Ishikawa (cell line): Measurements from ENCODE around the gene DNAJB11.

Experiments used
- CEBPB ChIP-seq: IDR thresholded peaks from 2 replicates; pipeline ENCODE4 v1.6.1; 2012
- CREB1 ChIP-seq: IDR thresholded peaks from 2 replicates; pipeline ENCODE4 v1.6.1; 2012; ENCODE audit warnings: low read depth
- EGR1 ChIP-seq: IDR thresholded peaks from 2 replicates; pipeline ENCODE4 v1.6.1; 2012
- EP300 ChIP-seq: IDR thresholded peaks from 2 replicates; pipeline ENCODE4 v1.6.1; 2012; ENCODE audit warnings: borderline replicate concordance
- FOXM1 ChIP-seq: IDR thresholded peaks from 2 replicates; pipeline ENCODE4 v1.6.1; 2012; ENCODE audit warnings: low read depth, borderline replicate concordance
- MAX ChIP-seq: IDR thresholded peaks from 2 replicates; pipeline ENCODE4 v1.6.1; 2012
- NFIC ChIP-seq: IDR thresholded peaks from 2 replicates; pipeline ENCODE4 v1.6.1; 2012
- RAD21 ChIP-seq: IDR thresholded peaks from 2 replicates; pipeline ENCODE4 v1.6.1; 2012; ENCODE audit warnings: low read depth
- REST ChIP-seq: IDR thresholded peaks from 2 replicates; pipeline ENCODE4 v1.6.1; 2012; ENCODE audit warnings: low read depth, mild to moderate bottlenecking
- TAF1 ChIP-seq: IDR thresholded peaks from 2 replicates; pipeline ENCODE4 v1.6.1; 2012; ENCODE audit warnings: low read depth, mild to moderate bottlenecking
- TCF12 ChIP-seq: IDR thresholded peaks from 2 replicates; pipeline ENCODE4 v1.6.1; 2012; ENCODE audit warnings: low read depth
- TEAD4 ChIP-seq: IDR thresholded peaks from 2 replicates; pipeline ENCODE4 v1.6.1; 2012
- YY1 ChIP-seq: IDR thresholded peaks from 2 replicates; pipeline ENCODE4 v1.6.1; 2012; ENCODE audit warnings: low read depth
- ZBTB7A ChIP-seq: IDR thresholded peaks from 2 replicates; pipeline ENCODE4 v1.6.1; 2012; ENCODE audit warnings: low read depth

DNA sequence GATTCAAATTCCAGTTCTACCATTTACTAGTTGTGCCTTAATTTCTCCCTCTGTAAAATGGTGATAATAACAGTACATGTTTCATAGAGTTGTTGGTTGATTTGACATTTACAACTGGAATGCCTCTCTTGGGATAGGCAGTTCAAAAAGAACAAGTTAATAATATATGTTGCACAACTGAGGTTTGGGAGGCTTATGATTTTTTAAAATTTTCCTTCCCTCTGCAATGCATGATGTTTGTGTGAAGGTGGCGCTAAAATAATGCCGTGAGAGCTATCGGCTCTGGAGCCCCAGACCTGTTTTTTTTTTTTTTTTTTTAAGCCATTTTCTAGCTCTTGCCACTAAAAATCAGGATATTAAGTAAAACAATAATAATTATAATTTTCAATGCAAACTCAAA is 18.6 kb downstream of the DNAJB11 start:
- TF ChIP-seq CREB1, result no peak
- TF ChIP-seq TAF1, result no peak
- peak; percentile 58 for TF ChIP-seq RAD21
- TF ChIP-seq EP300, result no peak
- no peak for TF ChIP-seq CEBPB
- no peak for TF ChIP-seq EGR1
- TF ChIP-seq TCF12, result no peak
- no peak for TF ChIP-seq YY1
- no peak for TF ChIP-seq REST
- TF ChIP-seq MAX, result no peak
- no peak for TF ChIP-seq ZBTB7A
- no peak for TF ChIP-seq TEAD4
- TF ChIP-seq FOXM1, result no peak
- no peak for TF ChIP-seq NFIC
